PC-9 (cell line): ENCODE results near the gene PBXIP1.

Experiments used
- EZH2 ChIP-seq: fragments of 200-600 bp; sonication (generic); IDR thresholded peaks from 2 replicates; pipeline ENCODE4 v1.8.0; 2017; ENCODE audit warnings: antibody characterized with exemption, low read depth
- TF ChIP-seq, protein P1 (sequence below): fragments of 200-600 bp; sonication (generic); conservative IDR thresholded peaks from 2 replicates; pipeline ENCODE4 v1.6.1; 2017; ENCODE audit warnings: mixed run types, antibody characterized with exemption, mild to moderate bottlenecking, moderate library complexity

- TF ChIP-seq, protein P1, sequence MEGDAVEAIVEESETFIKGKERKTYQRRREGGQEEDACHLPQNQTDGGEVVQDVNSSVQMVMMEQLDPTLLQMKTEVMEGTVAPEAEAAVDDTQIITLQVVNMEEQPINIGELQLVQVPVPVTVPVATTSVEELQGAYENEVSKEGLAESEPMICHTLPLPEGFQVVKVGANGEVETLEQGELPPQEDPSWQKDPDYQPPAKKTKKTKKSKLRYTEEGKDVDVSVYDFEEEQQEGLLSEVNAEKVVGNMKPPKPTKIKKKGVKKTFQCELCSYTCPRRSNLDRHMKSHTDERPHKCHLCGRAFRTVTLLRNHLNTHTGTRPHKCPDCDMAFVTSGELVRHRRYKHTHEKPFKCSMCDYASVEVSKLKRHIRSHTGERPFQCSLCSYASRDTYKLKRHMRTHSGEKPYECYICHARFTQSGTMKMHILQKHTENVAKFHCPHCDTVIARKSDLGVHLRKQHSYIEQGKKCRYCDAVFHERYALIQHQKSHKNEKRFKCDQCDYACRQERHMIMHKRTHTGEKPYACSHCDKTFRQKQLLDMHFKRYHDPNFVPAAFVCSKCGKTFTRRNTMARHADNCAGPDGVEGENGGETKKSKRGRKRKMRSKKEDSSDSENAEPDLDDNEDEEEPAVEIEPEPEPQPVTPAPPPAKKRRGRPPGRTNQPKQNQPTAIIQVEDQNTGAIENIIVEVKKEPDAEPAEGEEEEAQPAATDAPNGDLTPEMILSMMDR, result peak; percentile 60
- TF ChIP-seq EZH2, result no peak
These were observed 49.2 kb downstream of the PBXIP1 start for GRCh38 chr1:154906621-154907081.
